T-cell (primary cell): ENCODE results near the gene RUNX1. TPM values are rescaled to one million over a fixed set of nuclear protein-coding genes. Genes with fewer than 3 reads are reported as not detected.

Experiments
- ATAC-seq, 4 experiments: fragments of 200-7000 bp in 3 of 4; fragments of 150-1000 bp in 1 of 4; cut with Tn5 transposase; replicated peaks in 1 of 4; 1 replicate in 3 of 4; 2 replicates in 1 of 4; pipeline ENCODE4 v1.10.0; 2021; ENCODE audit warnings: moderate library complexity in 3 of 4, mild to moderate bottlenecking in 2 of 4, moderate number of reproducible peaks in 1 of 4
- CTCF ChIA-PET, 2 donors: fragments of 300-600 bp; sonication (Branson Sonifier 250); formaldehyde crosslinking; loops; one replicate each; lab custom pipeline; 2022; ENCODE audit warnings: antibody characterized with exemption in 2 of 2; lab: Charles Lee
- POLR2A ChIA-PET, 2 donors: fragments of 300-600 bp; sonication (Branson Sonifier 250); formaldehyde crosslinking; loops; one replicate each; lab custom pipeline; 2022; ENCODE audit warnings: antibody characterized with exemption in 2 of 2; lab: Charles Lee
- DNase-seq, 35 experiments: peaks; one replicate each; pipeline versions ENCODE4 v3.0.0 to v3.0.0-alpha.2; 2013 to 2023
- H3K27ac ChIP-seq: one replicate; pipeline ENCODE4 v1.5.1; 2013; ENCODE audit warnings: low read length
- H3K27me3 ChIP-seq, 2 experiments: replicated peaks in 1 of 2; 1 replicate in 1 of 2; 2 replicates in 1 of 2; pipeline versions ENCODE4 v1.6.1 to v1.7.0; 2013; ENCODE audit warnings: low read length in 1 of 2, mixed read lengths in 1 of 2; ENCODE audit not compliant: control insufficient read depth in 2 of 2, insufficient read depth in 2 of 2; ENCODE audit errors: extremely low read depth in 1 of 2
- H3K36me3 ChIP-seq, 2 donors: 1 replicate in 1 of 2; 2 replicates in 1 of 2; pipeline versions ENCODE4 v1.6.1 to v1.7.0; 2013; ENCODE audit warnings: low read length in 1 of 2; ENCODE audit not compliant: control insufficient read depth in 2 of 2, insufficient read depth in 1 of 2; ENCODE audit errors: extremely low read depth in 1 of 2
- H3K4me1 ChIP-seq, 2 experiments: 1 replicate in 1 of 2; 2 replicates in 1 of 2; pipeline versions ENCODE4 v1.6.1 to v1.7.0; 2013; ENCODE audit warnings: low read length in 2 of 2, mixed read lengths in 1 of 2; ENCODE audit not compliant: insufficient read depth in 2 of 2, control insufficient read depth in 1 of 2; ENCODE audit errors: extremely low read depth in 1 of 2
- H3K4me3 ChIP-seq, 2 donors: 1 replicate in 1 of 2; 2 replicates in 1 of 2; pipeline versions ENCODE4 v1.5.1 to v1.7.0; 2013; ENCODE audit warnings: mild to moderate bottlenecking in 2 of 2, low read length in 1 of 2, moderate library complexity in 1 of 2; ENCODE audit not compliant: control insufficient read depth in 1 of 2; ENCODE audit errors: extremely low read depth in 1 of 2
- H3K9me3 ChIP-seq: 2 replicates; pipeline ENCODE4 v1.7.0; 2013
- H3K27ac Mint-ChIP-seq, 2 donors: one replicate each; pipeline ENCODE4 v1.8.0; 2020 to 2021; ENCODE audit warnings: mild to moderate bottlenecking in 2 of 2, mixed read lengths in 2 of 2
- H3K27me3 Mint-ChIP-seq, 2 donors: one replicate each; pipeline ENCODE4 v1.8.0; 2021 to 2022; ENCODE audit warnings: mixed read lengths in 2 of 2
- H3K36me3 Mint-ChIP-seq: one replicate; pipeline ENCODE4 v1.8.0; 2021; ENCODE audit warnings: mixed read lengths
- H3K4me1 Mint-ChIP-seq, 3 donors: one replicate each; pipeline ENCODE4 v1.8.0; 2020 to 2022; ENCODE audit warnings: mixed read lengths in 3 of 3, mild to moderate bottlenecking in 1 of 3
- H3K4me3 Mint-ChIP-seq, 3 donors: one replicate each; pipeline ENCODE4 v1.8.0; 2020 to 2022; ENCODE audit warnings: mild to moderate bottlenecking in 3 of 3, mixed read lengths in 3 of 3, moderate library complexity in 3 of 3
- H3K9me3 Mint-ChIP-seq, 3 donors: one replicate each; pipeline ENCODE4 v1.8.0; 2020 to 2022; ENCODE audit warnings: mixed read lengths in 3 of 3
- WGBS: methylation state at CpG from one replicate; pipeline ENCODE4 v1.1.5; 2013; ENCODE audit warnings: missing lambda C conversion rate; ENCODE audit not compliant: insufficient coverage; 5-methylcytosine and 5-hydroxymethylcytosine counted together
- total RNA-seq, 35 experiments: library from RNA in 6 of 35; stranded (reverse) in 6 of 35; fragments of 120-200 nt in 1 of 35; gene quantifications; one replicate each; pipeline versions ENCODE4 v1.2.1 to v1.2.4 and lab custom pipeline; 2013 to 2026

Gene RUNX1
- total RNA-seq, 5 donors from 2014 or later (not counting 1 experiment from before 2014, with no cell fraction given) = 87.0 to 117 (median 104) TPM

GRCh38 chr21:34890470-34890723 is 158.7 kb downstream of the RUNX1 start:
- H3K27ac Mint-ChIP-seq = no peak overlapping the region
- H3K4me3 ChIP-seq = peak overlapping the region; percentile 28 to 48
- H3K27me3 Mint-ChIP-seq = no peaks in the 10 kb centered on the region
- H3K4me1 ChIP-seq = peaks cover 44 to 47% of the 10 kb centered on the region in 2 experiments
- H3K36me3 Mint-ChIP-seq = no peaks in the 10 kb centered on the region
- H3K4me3 Mint-ChIP-seq = peak overlapping the region; percentile 24 to 98 (median 31)
- ChIA-PET POLR2A (interaction anchor here in 1 of 2 donors (0.6 kb wide), 1 partner anchor 157 kb away, joined by 5 read pairs; no protein-coding TSS in a partner anchor), CTCF (interaction anchor here (0.6 to 2.1 kb wide), 11 partner anchors 15 to 949 kb away, joined by 3 to 12 read pairs (median 3); partner anchors contain the start of gene RUNX1 (in 1 of the 2))
- no peaks in the 10 kb centered on the region for H3K27me3 ChIP-seq
- ATAC-seq = no peak
- H3K36me3 ChIP-seq = peaks cover 0 to 5% of the 10 kb centered on the region in 2 donors
- no peak for DNase-seq
- peak overlapping the region; percentile 50 for H3K27ac ChIP-seq
- H3K4me1 Mint-ChIP-seq = peaks cover 57 to 74% (median 63%) of the 10 kb centered on the region in 3 donors
- 51% methylated on average over 14 of the region's 14 CpGs for whole genome bisulfite sequencing
- H3K9me3 Mint-ChIP-seq = no peaks in the 10 kb centered on the region
- H3K9me3 ChIP-seq = no peaks in the 10 kb centered on the region

- Mint-ChIP-seq H3K36me3 (no peaks in the 10 kb centered on the region), H3K4me1 (peaks cover 57 to 73% (median 61%) of the 10 kb centered on the region in 3 donors), H3K27me3 (no peaks in the 10 kb centered on the region), H3K27ac (no peak overlapping the region), H3K9me3 (no peaks in the 10 kb centered on the region), H3K4me3 (peak overlapping the region; percentile 51 to 98 (median 83))
- Histone ChIP-seq H3K9me3 (no peaks in the 10 kb centered on the region), H3K4me1 (peaks cover 47 to 51% of the 10 kb centered on the region in 2 experiments), H3K27me3 (no peaks in the 10 kb centered on the region), H3K36me3 (peaks cover 0 to 5% of the 10 kb centered on the region in 2 donors), H3K4me3 (peak overlapping the region; percentile 48 to 73), H3K27ac (peak overlapping the region; percentile 57)
- DNase-seq (peak in 34 of 35 experiments; percentile 42 to 87 (median 61)), ATAC-seq (peak; percentile 55 to 60 (median 56))
- ChIA-PET CTCF (interaction anchor here (0.6 to 2.1 kb wide), 15 partner anchors 15 to 950 kb away, joined by 3 to 12 read pairs (median 3); partner anchors contain the start of gene RUNX1 (in 1 of the 2)), POLR2A (interaction anchor here in 1 of 2 donors (0.6 kb wide), 1 partner anchor 157 kb away, joined by 5 read pairs; no protein-coding TSS in a partner anchor)
- 4% methylated on average over 96 of the region's 98 CpGs for WGBS
These were observed 159.2 kb downstream of the RUNX1 start for GRCh38 chr21:34889676-34890469.

- Mint-ChIP-seq H3K4me1 (peaks cover 56 to 67% (median 60%) of the 10 kb centered on the region in 3 donors), H3K27ac (peak overlapping the region; percentile 85 to 89), H3K4me3 (peak overlapping the region; percentile 83 to 98 (median 89)), H3K27me3 (no peaks in the 10 kb centered on the region), H3K36me3 (no peaks in the 10 kb centered on the region), H3K9me3 (no peaks in the 10 kb centered on the region)
- Histone ChIP-seq H3K9me3 (no peaks in the 10 kb centered on the region), H3K27me3 (no peaks in the 10 kb centered on the region), H3K27ac (peak overlapping the region; percentile 45), H3K4me1 (peaks cover 47 to 51% of the 10 kb centered on the region in 2 experiments), H3K4me3 (peak overlapping the region; percentile 48 to 73), H3K36me3 (peaks cover 0 to 5% of the 10 kb centered on the region in 2 donors)
- peak in 3 of 4 experiments; percentile 0 to 5 (median 3) for ATAC-seq
- POLR2A ChIA-PET = no interaction called here
- under 1% methylated on average over 45 of the region's 45 CpGs for WGBS
- DNase-seq = peak in 24 of 35 experiments; percentile 17 to 79 (median 42)
- CTCF ChIA-PET = interaction anchor here (0.6 to 2.1 kb wide), 11 partner anchors 20 to 950 kb away, joined by 3 to 12 read pairs (median 4); partner anchors contain the start of gene RUNX1 (in 1 of the 2)
These were observed 159.8 kb downstream of the RUNX1 start for GRCh38 chr21:34889320-34889675.

- peaks cover 3% of the 10 kb centered on the region for H3K36me3 Mint-ChIP-seq
- peak; percentile 44 to 55 (median 50) for ATAC-seq
- CTCF ChIA-PET = interaction anchor here (0.6 to 2.1 kb wide), 10 partner anchors 11 to 951 kb away, joined by 3 to 12 read pairs (median 8); no protein-coding TSS in a partner anchor
- peaks cover 47 to 52% of the 10 kb centered on the region in 2 experiments for H3K4me1 ChIP-seq
- H3K27ac Mint-ChIP-seq = peak overlapping the region; percentile 96 to 98
- DNase-seq = peak; percentile 29 to 83 (median 54)
- peaks cover 54 to 66% (median 59%) of the 10 kb centered on the region in 3 donors for H3K4me1 Mint-ChIP-seq
- H3K9me3 Mint-ChIP-seq = no peaks in the 10 kb centered on the region
- peak overlapping the region; percentile 72 for H3K27ac ChIP-seq
- no peaks in the 10 kb centered on the region for H3K27me3 ChIP-seq
- H3K4me3 ChIP-seq = peak overlapping the region; percentile 48 to 73
- under 1% methylated on average over 95 of the region's 96 CpGs for WGBS
- no peaks in the 10 kb centered on the region for H3K9me3 ChIP-seq
- peaks cover 0 to 5% of the 10 kb centered on the region in 2 donors for H3K36me3 ChIP-seq
- POLR2A ChIA-PET = interaction anchor here in 1 of 2 donors (1.0 kb wide), 1 partner anchor 159 kb away, joined by 3 read pairs; no protein-coding TSS in a partner anchor
- H3K27me3 Mint-ChIP-seq = no peaks in the 10 kb centered on the region
- peak overlapping the region; percentile 89 to 98 (median 96) for H3K4me3 Mint-ChIP-seq
These were observed 160.4 kb downstream of the RUNX1 start for GRCh38 chr21:34888569-34889319.

GRCh38 chr21:34887725-34888568 is 161.2 kb downstream of the RUNX1 start:
- Mint-ChIP-seq H3K27me3 (no peaks in the 10 kb centered on the region), H3K36me3 (peaks cover 5% of the 10 kb centered on the region), H3K4me1 (peaks cover 57 to 66% (median 60%) of the 10 kb centered on the region in 3 donors), H3K27ac (peak overlapping the region; percentile 96 to 98), H3K9me3 (no peaks in the 10 kb centered on the region), H3K4me3 (peak overlapping the region; percentile 88 to 98 (median 96))
- H3K27ac ChIP-seq = peak overlapping the region; percentile 72
- H3K36me3 ChIP-seq = peaks cover 0 to 5% of the 10 kb centered on the region in 2 donors
- peak; percentile 65 to 92 (median 79) for DNase-seq
- POLR2A ChIA-PET = interaction anchor here (0.6 to 1.0 kb wide), 6 partner anchors 9 to 976 kb away, joined by 3 to 6 read pairs (median 5); no protein-coding TSS in a partner anchor
- H3K9me3 ChIP-seq = no peaks in the 10 kb centered on the region
- H3K4me3 ChIP-seq = peak overlapping the region; percentile 48 to 73
- peaks cover 47 to 54% of the 10 kb centered on the region in 2 experiments for H3K4me1 ChIP-seq
- H3K27me3 ChIP-seq = no peaks in the 10 kb centered on the region
- peak; percentile 69 to 73 (median 72) for ATAC-seq
- CTCF ChIA-PET = interaction anchor here in 1 of 2 donors (0.7 to 1.8 kb wide), 9 partner anchors 12 to 1224 kb away, joined by 3 to 8 read pairs (median 3); no protein-coding TSS in a partner anchor
- under 1% methylated on average over 22 of the region's 40 CpGs for WGBS
